ENCODE results near the gene ACSS3.

Gene ACSS3

DNA sequence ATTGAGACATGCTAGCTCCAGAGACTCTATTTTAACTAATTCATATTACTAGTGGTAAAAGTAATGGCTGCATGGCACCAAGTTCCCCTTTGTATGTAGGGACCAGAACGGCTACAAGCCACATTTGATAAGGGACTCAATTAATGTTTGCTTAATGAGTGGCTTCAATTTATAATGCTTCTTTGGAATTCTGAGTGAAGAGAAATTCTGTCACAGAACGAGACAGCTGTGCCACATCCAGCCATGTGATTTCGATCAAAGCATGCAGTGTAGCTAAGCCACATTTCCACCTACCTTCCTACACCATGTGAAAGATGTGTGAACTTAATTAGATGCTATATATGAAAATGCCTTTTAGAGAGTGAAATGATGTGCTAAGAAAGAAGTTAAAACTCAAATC, 217.4 kb downstream of the ACSS3 start:
- H3K27me3 ChIP-seq (replicated peaks), result no peaks in the 10 kb centered on the region
- H3K36me3 ChIP-seq (replicated peaks), result no peaks in the 10 kb centered on the region
- H3K4me3 ChIP-seq (ENCODE audit: low read depth, low read length), result no peak overlapping the region
- TF ChIP-seq, protein P1, sequence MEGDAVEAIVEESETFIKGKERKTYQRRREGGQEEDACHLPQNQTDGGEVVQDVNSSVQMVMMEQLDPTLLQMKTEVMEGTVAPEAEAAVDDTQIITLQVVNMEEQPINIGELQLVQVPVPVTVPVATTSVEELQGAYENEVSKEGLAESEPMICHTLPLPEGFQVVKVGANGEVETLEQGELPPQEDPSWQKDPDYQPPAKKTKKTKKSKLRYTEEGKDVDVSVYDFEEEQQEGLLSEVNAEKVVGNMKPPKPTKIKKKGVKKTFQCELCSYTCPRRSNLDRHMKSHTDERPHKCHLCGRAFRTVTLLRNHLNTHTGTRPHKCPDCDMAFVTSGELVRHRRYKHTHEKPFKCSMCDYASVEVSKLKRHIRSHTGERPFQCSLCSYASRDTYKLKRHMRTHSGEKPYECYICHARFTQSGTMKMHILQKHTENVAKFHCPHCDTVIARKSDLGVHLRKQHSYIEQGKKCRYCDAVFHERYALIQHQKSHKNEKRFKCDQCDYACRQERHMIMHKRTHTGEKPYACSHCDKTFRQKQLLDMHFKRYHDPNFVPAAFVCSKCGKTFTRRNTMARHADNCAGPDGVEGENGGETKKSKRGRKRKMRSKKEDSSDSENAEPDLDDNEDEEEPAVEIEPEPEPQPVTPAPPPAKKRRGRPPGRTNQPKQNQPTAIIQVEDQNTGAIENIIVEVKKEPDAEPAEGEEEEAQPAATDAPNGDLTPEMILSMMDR (IDR thresholded peaks at IDR 0.05; ENCODE audit: low read depth, low read length, missing control alignments), result no peak
- DNase-seq, result no peak
- no peak overlapping the region for H3K27ac ChIP-seq
- in situ Hi-C loops (cut with HindIII; ENCODE audit: low pct_ligation_motif_present, low sequenced_read_pairs), result no loop called here

DNA sequence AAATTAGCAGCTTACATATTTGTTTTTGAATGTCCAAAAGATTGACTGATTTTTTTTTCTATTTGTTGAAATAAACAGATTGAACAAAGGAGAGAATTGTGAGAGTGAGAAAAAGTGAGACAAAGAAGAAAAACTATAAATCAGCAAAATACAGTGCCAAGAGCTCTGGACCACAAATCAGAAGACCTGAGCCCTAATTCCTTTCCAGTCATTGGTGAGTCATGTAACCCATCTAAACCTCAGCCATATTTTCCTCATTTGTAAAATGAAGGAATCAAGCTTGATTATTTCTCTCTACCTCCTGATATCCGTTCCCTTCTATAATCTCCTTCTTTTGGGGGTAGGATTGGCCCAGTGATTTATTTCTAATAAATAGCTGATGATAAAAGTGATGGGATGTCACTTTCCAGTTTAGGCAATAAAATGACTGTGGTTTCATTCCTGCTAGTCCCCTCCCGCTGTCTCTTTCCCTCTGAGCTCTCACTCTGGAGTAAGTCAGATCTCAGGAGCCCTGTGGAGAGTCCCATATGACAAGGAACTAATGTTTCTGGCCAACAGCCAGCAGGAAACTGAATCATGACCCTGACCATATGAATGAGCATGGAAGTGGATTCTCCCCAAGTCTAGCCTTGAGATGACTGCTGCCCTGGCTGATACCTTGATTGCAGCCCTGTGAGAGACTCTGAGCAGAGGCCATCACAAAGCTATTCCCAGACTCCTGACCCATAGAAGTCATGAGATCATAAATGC, 218.9 kb downstream of the ACSS3 start:
- peak; percentile 97 for DNase-seq
- no peaks in the 10 kb centered on the region for H3K27me3 ChIP-seq (replicated peaks)
- H3K36me3 ChIP-seq (replicated peaks), result no peaks in the 10 kb centered on the region
- peak overlapping the region; percentile 74 for H3K27ac ChIP-seq
- in situ Hi-C loops (cut with HindIII; ENCODE audit: low pct_ligation_motif_present, low sequenced_read_pairs), result no loop called here
- H3K4me3 ChIP-seq (ENCODE audit: low read depth, low read length), result no peak overlapping the region
- TF ChIP-seq, protein P1 (IDR thresholded peaks at IDR 0.05; ENCODE audit: low read depth, low read length, missing control alignments), result no peak

- Histone ChIP-seq H3K4me3 (ENCODE audit: low read depth, low read length) (no peak overlapping the region), H3K36me3 (replicated peaks) (no peaks in the 10 kb centered on the region), H3K27me3 (replicated peaks) (no peaks in the 10 kb centered on the region), H3K27ac (peak overlapping the region; percentile 74)
- in situ Hi-C loops (cut with HindIII; ENCODE audit: low pct_ligation_motif_present, low sequenced_read_pairs), result no loop called here
- no peak for DNase-seq
- TF ChIP-seq, protein P1 (IDR thresholded peaks at IDR 0.05; ENCODE audit: low read depth, low read length, missing control alignments), result no peak
Observed at GRCh38 chr12:81297601-81298000, 219.7 kb downstream of the ACSS3 start.

DNA sequence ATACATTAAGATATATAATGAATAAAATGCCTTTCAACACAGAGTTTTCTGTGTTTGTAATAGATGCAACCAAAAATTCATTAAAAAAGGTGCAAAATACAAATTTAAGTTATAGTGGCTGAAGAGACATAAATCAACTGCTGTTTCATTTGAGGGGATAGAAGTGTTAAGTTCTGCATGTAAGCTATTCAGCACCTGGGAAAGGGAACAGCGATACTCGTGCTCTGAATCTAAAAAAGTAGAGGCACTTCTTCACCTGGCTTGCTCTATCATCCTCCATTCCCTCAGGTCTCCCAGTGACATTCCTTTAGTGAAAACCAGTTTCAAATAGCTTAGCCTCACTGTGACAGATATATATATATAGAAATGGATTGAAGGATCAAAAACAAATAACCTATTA, 222.6 kb downstream of the ACSS3 start:
- Histone ChIP-seq H3K27ac (no peak overlapping the region), H3K4me3 (ENCODE audit: low read depth, low read length) (no peak overlapping the region), H3K36me3 (replicated peaks) (no peaks in the 10 kb centered on the region), H3K27me3 (replicated peaks) (no peaks in the 10 kb centered on the region)
- TF ChIP-seq, protein P1 (IDR thresholded peaks at IDR 0.05; ENCODE audit: low read depth, low read length, missing control alignments), result no peak
- no peak for DNase-seq
- in situ Hi-C loops (cut with HindIII; ENCODE audit: low pct_ligation_motif_present, low sequenced_read_pairs), result no loop called here

- H3K27ac ChIP-seq, result no peak overlapping the region
- TF ChIP-seq, protein P1 (IDR thresholded peaks at IDR 0.05; ENCODE audit: low read depth, low read length, missing control alignments), result no peak
- in situ Hi-C loops (cut with HindIII; ENCODE audit: low pct_ligation_motif_present, low sequenced_read_pairs), result no loop called here
- no peak overlapping the region for H3K4me3 ChIP-seq (ENCODE audit: low read depth, low read length)
- no peak for DNase-seq
- H3K27me3 ChIP-seq (replicated peaks), result no peaks in the 10 kb centered on the region
- H3K36me3 ChIP-seq (replicated peaks), result no peaks in the 10 kb centered on the region
Observed at GRCh38 chr12:81303935-81304334, 226.1 kb downstream of the ACSS3 start.

Measured in brain microvascular endothelial cell (primary cell).